LNCaP clone FGC (cell line): ENCODE data around the gene TASL.

Source experiments
- DNase-seq: peaks from one replicate; pipeline ENCODE4 v3.0.0-alpha.2; 2011; ENCODE audit warnings: low read depth
- H3K4me3 ChIP-seq: 2 replicates; pipeline ENCODE4 v1.5.1; 2011; ENCODE audit warnings: mild to moderate bottlenecking, low read depth, low read length, control low read depth
- TF ChIP-seq, protein P1 (sequence below): IDR thresholded peaks from 2 replicates; pipeline ENCODE4 v1.5.1; 2012; ENCODE audit warnings: mild to moderate bottlenecking; ENCODE audit not compliant: control insufficient read depth, insufficient read depth; ENCODE audit errors: extremely low read depth

TASL gene

GRCh38 chrX:30593440-30594200 lies 16.1 kb upstream of the TASL start:
- TF ChIP-seq, protein P1, sequence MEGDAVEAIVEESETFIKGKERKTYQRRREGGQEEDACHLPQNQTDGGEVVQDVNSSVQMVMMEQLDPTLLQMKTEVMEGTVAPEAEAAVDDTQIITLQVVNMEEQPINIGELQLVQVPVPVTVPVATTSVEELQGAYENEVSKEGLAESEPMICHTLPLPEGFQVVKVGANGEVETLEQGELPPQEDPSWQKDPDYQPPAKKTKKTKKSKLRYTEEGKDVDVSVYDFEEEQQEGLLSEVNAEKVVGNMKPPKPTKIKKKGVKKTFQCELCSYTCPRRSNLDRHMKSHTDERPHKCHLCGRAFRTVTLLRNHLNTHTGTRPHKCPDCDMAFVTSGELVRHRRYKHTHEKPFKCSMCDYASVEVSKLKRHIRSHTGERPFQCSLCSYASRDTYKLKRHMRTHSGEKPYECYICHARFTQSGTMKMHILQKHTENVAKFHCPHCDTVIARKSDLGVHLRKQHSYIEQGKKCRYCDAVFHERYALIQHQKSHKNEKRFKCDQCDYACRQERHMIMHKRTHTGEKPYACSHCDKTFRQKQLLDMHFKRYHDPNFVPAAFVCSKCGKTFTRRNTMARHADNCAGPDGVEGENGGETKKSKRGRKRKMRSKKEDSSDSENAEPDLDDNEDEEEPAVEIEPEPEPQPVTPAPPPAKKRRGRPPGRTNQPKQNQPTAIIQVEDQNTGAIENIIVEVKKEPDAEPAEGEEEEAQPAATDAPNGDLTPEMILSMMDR = peak; percentile 20; the same call in 1 of the 2 replicates
- no peak overlapping the region for H3K4me3 ChIP-seq
- DNase-seq = no peak

DNA sequence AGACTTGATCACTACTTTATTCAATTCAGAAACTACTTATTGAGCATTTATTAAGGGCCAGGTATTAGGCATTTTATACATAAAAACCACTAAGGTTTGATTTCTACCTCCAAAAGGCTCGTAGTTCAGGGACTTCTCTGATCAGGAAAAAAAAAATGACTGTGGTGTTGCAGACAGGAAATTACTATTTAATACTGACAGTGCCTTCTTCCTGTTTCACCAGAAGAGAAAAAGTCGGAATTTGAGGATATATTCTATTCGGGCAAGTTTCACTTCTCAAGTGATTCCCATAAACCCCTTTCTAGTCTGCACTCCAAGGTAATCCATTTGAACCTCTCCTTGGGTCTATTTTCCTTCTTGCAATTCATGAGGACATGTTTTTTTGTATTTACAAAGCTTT lies 15.3 kb upstream of the TASL start:
- DNase-seq = no peak
- TF ChIP-seq, protein P1 = no peak
- no peak overlapping the region for H3K4me3 ChIP-seq

DNA sequence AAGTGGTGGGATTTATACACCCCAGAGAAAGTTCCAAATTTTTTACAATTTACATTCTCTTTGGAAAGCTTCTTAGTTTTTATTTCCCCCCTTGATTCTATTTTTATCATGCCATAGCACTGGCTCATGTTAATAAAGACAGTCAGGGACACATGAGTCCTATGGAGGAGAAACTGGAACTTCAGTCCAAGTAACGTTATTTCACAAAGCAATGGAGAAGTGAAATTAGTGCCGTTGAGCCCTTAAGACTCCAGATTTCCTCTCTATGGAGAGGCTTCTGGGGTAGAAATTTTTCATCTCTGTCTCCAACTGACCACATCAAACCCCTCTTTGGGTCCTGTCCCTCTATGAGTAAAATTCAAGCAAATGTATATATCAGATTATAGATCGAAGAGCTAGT lies 12.8 kb upstream of the TASL start:
- DNase-seq = no peak
- H3K4me3 ChIP-seq = no peak overlapping the region

GRCh38 chrX:30589146-30589888 lies 11.8 kb upstream of the TASL start:
- no peak for DNase-seq
- TF ChIP-seq, protein P1 = no peak
- no peak overlapping the region for H3K4me3 ChIP-seq

More for the DNA sequence above, 12.8 kb upstream of the TASL start:
- TF ChIP-seq, protein P1 = no peak

DNA sequence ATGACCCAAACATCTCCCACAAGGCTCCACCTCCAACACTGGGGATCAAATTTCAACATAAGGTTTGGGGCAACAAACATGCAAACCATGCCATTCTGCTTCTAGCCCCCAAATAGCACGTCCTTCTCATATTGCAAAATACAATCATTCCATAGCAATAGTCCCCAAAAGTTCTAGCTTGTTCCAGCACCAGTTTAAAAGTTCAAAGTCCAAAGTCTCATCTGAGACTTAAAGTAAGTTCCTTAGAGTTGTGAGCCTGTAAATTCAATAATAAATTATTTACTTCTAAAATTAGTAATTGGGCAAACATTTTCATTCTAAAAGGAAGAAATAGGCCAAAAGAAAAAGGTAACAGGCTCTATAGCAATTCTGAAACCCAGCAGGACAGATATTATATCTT lies 8.9 kb upstream of the TASL start:
- DNase-seq = no peak
- no peak overlapping the region for H3K4me3 ChIP-seq
- TF ChIP-seq, protein P1 = no peak

DNA sequence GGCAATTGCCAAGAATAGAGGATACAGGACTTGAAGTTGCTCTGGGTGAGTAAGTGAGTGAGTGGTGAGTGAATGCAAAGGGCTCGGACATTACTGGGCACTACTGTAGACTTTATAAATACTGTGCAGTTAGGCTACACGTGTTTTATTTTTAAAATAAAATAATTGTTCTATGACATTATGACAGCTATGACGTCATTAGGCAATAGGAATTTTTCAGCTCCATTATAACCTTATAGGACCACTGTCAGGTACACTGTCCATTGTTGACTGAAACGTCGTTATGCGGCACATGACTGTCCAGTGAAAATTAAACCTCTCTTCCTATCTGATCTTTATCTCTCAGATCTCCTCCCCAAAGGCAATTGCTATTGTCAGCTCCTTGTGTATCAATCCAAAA lies 5.1 kb upstream of the TASL start:
- no peak for DNase-seq
- H3K4me3 ChIP-seq = no peak overlapping the region
- TF ChIP-seq, protein P1 = no peak
